Measurements from ENCODE around the gene MLLT6.

Gene MLLT6

GRCh38 chr17:38676706-38677504 is 28.2 kb upstream of the MLLT6 start:
- peak; percentile 92 for DNase-seq

DNA sequence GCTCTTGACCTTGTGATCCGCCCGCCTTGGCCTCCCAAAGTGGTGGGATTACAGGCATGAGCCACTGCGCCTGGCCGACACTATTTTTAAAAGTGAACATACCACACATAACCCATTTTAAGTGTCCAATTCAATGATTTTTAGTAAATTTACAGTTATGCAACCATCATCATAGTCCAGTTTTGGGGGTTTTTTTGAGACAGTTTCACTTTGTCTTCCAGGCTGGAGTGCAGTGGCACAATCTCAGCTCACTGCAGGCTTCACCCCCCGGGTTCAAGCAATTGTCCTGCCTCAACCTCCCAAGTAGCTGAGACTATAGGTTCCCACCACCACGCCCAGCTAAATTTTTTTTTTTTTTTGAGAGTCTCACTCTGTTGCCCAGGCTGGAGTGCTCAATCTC is 27.3 kb upstream of the MLLT6 start:
- no peak for DNase-seq

GRCh38 chr17:38681096-38681495 is 24.0 kb upstream of the MLLT6 start:
- DNase-seq: no peak

- DNase-seq: no peak
These were observed 19.6 kb upstream of the MLLT6 start for GRCh38 chr17:38685491-38685890.

DNA sequence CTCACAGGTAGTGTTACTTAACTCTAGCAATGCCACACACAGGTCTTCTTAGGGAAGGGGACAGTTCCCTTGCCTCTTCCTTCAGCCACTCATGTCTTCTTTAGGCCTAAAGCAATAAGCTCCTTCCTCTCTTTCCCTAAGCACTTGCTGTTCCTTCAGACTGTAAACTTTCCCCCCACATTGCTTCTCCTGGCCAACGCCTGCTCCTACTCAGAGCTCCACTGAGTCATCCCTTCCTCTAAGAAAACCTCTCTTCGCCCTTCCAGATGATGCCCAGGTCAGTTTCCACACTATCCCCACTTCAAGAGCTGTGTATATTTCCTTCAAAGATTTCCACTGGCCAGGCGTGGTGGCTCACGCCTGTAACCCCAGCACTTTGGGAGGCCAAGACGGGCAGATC is 17.8 kb upstream of the MLLT6 start:
- no peak for DNase-seq

DNA sequence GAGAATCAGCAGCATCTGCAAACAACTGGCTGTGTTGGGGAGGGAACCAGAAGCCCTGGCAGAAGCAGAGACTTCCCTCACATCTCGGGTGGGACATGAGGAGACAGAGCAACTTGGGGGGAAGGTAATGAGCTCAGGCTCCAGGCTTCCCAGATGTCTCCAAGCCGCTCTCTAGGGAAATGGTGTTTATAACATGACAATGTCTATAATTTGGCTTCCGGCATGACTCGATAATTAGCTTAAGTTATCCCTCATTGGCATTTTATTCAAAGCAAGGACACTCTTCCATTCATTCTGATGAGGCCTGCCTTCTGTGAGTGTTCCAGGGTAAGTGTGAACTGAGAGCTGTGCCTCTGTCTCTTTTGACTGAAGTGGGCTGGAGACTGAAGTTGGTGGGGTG is 14.7 kb upstream of the MLLT6 start:
- DNase-seq: no peak

- DNase-seq: no peak
These were observed 13.9 kb upstream of the MLLT6 start for GRCh38 chr17:38691154-38691553.

DNA sequence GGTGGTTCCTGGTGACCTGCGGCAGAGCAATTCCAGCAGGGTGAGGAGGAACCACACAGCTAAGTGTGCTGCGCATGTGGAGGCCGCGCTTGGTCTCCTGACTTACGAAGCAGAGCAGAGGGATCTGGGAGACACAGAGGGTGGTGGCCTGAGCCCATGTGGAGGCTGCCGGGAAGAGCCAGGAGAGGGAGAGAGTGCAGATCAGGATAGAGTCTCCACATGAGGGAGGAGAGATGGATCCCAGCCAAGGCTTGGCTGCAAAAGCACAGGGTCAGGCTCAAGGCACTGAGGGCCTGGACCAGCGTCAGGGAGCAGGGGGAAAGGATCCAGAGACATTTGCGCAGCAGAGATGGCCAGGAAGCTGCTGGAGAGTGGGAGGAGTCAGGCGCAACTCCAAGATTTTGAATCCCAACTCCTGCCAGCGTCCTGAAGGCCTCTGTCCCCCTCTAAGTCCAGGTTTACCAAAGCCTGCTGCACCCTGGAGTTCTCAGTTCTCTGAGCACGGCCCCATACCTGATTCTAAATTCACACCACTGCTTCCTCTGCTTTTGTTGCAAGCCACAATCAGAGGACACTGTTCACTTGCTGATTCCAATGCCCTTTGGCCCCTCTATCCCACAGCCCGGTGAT is 11.3 kb upstream of the MLLT6 start:
- DNase-seq: no peak

DNA sequence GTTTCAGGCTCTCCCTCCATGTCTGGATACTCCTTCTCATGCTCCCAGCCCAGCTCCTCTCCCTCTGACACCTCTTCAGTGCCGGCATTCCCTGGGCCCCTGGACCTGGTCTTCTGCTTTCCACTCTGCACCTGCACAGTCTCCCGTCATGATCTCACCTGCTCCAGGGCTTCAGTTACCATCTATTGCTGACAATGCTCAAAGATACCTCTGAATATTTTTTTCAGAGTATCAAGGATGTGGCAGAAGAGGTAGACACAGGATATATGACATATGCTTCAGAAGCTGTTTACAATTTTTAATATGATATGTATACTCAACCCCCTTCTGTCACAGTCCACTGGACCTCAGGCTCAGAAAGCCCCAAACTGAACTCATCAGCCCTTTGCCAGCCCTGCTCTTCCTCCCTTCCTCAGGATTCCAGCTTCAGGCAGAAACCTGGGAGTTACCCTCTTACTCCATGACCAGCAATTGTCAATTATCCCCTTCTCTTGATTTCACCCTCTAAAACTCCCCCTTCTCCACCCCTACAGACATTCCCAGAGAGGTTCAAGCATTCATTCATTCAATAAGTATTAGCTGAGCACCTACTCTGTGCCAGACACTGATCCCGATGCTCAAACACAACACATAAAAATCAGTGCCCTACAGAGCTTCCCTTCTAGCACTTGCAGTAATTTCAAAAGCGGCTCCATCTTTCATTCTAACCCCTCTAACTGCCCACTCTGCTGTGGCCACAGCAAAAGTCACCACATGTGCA is 7.8 kb upstream of the MLLT6 start:
- no peak for DNase-seq

DNA sequence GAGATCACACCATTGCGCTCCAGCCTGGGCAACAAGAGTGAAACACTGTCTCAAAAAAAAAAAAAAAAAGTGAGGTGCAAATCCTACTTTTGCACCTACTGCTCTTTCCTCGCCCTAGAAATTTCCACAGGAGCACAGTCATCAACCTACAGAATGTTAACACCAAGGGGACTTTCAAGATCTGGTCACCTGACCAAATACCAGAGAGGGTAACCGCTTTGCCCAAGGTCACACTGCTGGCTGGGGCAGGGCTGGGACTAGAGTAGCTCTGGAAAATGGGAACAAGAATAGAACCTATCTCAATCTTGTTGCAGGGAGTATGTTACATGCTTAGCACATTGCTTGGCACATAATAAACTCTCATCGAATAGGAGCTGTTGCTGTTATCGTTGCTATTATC is 6.3 kb upstream of the MLLT6 start:
- DNase-seq: no peak

DNA sequence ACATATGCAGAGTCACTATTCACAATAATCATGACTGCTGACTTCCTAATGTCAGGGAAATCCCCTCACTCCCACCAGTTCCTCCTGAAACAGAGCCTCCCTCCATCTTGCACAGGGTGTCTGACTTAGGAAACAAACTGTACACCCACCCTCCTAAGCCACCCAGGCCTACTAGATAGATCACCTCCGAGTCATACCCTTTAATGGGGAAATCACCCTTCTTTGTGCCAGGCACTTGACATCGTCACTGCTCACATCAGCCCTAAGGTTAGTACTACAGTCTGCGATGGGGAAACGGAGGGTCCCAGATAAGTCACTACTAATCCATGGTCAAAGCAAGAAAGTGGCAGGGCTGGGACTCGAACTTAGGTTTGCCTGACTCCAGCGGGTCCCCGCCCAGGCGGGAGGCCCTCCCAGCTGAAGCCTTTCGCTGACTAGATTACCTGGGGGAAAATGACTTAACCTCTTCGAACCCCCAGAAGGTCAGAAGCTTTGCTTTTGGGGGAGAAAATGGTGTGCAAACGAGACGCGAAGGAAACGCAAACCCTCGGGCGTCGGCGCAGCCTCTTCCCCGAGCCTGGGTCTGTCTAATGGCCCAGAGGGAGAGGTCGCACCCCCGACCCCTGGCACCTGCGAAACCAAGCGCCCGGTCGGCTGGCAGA is 3.4 kb upstream of the MLLT6 start:
- no peak for DNase-seq

DNA sequence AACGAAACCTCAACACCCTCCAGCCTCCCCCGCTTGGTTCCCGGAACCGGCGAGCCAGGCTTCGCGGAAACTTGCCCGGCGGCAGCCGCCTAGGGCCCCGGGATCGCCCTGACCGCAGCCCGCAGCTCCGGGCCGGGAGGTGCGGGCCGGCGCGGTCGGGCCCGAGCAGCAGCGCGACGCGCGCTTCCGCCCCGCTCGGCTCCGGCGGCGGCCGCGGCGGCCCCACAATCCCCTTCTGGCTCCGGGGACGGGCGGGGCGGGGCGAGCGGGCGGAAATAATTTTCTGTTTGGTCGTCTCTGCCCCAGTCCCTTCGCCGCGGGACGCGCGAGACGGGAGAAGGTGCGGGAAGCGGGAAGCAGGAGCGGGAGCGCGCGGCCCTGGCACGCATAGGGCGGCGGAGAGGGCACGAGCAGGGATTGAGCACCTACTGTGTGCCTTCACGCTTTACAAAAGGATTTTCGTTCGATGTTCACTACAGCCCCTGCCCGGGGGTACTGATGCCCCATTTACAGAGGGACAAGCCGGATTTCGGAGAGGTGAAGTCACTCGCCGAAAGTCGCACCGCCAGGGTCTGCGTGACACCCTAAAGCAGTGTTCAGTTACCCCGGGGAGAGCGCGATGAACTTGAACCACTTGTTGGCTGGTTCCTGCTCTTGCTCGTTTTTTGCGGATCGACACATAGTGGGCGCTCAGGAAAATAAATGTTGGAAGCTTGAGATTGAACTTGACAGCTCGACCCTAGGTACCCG is 2.7 kb upstream of the MLLT6 start:
- peak; percentile 50 for DNase-seq

- no peak for DNase-seq
These were observed 1.9 kb upstream of the MLLT6 start for GRCh38 chr17:38702916-38703741.

- DNase-seq: peak; percentile 43
These were observed 1.1 kb upstream of the MLLT6 start for GRCh38 chr17:38703742-38704605.

GRCh38 chr17:38705523-38705802 is 390 bp downstream of the MLLT6 start:
- no peak for DNase-seq

GRCh38 chr17:38705803-38706504 is 881 bp downstream of the MLLT6 start:
- no peak for DNase-seq

- DNase-seq: no peak
These were observed 1.6 kb downstream of the MLLT6 start for GRCh38 chr17:38706505-38707216.

DNA sequence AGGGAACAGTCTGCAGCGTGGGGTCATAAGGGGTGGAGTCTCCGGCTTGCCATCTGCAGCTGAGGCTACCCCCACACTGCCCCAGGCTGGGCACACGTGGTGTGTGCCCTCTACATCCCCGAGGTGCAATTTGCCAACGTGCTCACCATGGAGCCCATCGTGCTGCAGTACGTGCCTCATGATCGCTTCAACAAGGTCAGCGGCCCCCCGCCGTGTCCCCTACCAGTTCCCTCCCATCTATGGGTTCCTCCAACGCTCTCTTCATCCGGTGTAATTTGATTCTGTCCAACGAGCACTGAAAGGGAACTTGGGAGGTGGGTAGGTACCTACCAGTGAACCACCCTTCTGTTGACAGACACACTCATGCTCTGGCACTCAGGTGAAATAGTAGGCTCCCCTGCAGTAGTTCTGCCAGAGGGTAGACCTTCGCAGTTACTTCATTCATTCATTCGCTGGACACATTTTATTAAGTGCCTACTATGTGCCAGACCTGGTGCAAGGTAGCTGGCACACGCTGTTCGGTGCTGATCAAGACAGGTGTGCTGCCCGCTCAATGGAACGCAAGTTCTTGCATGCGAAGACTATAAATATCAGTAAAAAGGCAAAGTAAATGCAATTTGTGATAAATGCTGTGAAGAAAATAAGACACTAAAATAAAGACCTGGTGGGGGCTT is 2.7 kb downstream of the MLLT6 start:
- DNase-seq: no peak

Measured in NCI-H1694 (cell line).